HTR-8/SVneo (cell line): ENCODE data around the gene IL31RA.
"Not testable (repeated sequence)": the region's sequence is repeated elsewhere in the genome, so short reads cannot be mapped to it uniquely, and the experiment has no call there.

Experiments
- DNase-seq: peaks from one replicate; pipeline ENCODE4 v3.0.0; 2011; ENCODE audit warnings: low spot score, mixed read lengths; ENCODE audit not compliant: insufficient read length
- FAIRE-seq: peaks from 2 replicates; lab custom pipeline; 2011; peaks lifted over from hg19 to GRCh38; lab: Jason Lieb, UNC

IL31RA gene

DNA sequence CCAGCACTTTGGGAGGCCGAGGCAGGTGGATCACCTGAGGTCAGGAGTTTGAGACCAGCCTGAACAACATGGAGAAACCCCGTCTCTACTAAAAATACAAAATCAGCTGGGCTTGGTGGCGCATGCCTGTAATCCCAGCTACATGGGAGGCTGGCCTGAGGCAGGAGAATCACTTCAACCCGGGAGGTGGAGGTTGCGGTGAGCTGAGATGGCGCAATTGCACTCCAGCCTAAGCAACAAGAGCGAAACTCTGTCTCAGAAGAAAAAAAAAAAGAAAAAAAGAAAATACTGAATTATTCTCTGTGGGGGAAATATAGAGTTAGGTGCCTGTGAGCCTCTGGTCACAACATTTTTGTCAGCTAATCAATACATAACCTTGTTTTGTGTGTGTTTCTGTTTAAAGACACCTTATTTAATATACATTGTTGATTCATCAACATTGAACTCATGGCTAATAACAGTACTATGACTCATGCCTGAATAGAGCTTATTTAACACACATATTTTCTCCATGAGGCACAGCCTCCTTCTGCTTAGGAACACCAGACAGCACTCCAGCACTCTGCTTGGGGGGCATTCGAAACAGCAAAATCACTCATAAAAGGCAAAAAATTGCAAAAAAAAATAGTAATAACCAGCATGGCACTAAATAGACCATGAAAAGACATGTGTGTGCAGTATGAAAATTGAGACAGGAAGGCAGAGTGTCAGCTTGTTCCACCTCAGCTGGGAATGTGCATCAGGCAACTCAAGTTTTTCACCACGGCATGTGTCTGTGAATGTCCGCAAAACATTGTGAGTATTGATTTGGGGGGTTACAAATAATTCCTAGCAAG lies at the start of gene IL31RA:
Gene IL31RA (plus strand): TSS at position 519 of the 836 bp plus-strand sequence. CDS start 214 bp downstream, at position 733.
- DNase-seq (peak; percentile 52), FAIRE-seq (peak; percentile 70)

DNA sequence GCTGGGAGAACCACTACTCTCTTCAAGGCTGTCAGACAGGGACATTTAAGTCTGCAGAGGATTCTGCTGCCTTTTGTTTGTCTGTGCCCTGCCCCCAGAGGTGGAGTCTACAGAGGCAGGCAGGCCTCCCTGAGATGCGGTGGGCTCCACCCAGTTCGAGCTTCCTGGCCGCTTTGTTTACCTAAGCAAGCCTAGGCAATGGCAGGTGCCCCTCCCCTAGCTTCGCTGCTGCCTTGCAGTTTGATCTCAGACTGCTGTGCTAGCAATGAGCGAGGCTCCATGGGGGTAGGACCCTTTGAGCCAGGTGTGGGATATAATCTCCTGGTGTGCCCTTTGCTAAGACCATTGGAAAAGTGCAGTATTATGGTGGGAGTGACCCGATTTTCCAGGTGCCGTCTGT lies 42.3 kb upstream of the IL31RA start:
- not testable (repeated sequence) for DNase-seq

DNA sequence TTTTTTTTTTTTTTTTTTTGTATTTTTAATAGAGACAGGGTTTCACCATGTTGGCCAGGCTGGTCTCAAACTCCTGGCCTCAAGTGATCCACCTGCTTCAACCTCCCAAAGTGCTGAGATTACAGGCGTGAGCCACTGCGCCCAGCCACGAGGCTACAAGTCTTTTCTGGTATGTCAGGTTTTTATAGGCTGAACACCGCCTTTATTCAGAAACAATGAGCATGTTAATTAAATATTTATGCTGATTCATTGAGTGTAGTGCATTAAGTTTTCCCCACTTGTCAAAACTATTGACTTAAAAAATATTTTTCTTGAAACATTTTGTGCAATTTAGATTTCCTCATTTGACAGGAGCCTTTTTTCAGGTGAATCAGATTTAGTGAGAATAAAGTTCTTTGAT lies 35.2 kb upstream of the IL31RA start:
- FAIRE-seq, DNase-seq: not testable (repeated sequence)

More for the DNA sequence above, 42.3 kb upstream of the IL31RA start:
- FAIRE-seq = not testable (repeated sequence)

DNA sequence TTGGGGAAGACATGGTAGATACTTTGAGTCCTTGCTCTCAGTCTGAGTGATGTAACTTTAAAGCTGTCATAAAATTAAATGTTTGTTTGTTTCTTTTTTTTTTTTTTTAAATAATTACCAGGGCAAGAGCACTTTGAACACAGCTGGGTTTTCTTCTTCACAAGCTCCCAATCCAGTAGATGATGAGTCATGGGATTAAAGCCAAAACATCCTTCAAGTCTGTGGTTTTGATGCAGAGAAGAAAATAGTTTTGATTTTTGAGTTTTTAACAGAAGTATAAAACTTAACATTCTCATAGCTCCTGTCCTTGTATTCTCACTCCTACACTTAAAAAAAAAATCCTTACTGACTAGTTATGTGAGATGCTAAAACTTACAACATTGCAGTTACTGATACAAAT lies 34.8 kb upstream of the IL31RA start:
- no peak for FAIRE-seq
- DNase-seq = peak; percentile 64

DNA sequence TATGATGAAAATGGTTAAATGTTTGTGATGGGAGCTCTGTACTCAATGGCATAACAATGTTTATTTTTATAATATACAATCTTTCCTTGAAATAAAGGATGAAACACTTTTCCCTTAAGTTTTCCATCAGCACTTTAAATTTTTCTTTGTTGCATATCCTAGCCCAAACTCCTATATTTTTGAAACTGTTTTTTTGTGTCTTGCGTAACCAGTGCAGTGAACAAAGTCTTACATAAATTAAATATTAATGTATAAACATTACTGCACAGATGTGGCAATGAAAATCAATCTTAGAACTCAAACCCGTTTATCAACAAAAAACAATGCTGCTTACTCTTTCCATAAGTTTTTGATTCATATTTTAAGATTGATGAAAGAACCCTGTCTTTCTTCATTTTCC lies 34.1 kb upstream of the IL31RA start:
- FAIRE-seq (no peak), DNase-seq (no peak)

DNA sequence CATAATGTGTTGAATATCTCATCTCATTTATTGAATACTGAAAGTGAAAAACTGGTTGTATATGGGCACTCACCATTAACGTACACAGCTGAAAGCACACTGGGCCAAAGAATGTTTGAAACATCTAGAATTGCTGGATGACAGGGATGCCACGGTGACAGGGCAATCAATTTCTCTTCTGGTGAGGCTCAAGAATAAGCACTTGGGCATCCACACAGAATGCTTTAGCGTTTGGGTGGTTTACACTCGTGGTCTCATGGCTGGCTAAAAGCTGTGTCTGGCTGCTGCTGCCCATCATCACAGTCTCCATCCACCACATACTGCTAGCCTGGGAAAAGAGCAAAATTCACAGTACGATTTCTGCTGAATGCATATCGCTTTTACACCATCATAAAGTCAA lies 30.7 kb upstream of the IL31RA start:
- peak; percentile 10 for DNase-seq
- no peak for FAIRE-seq

DNA sequence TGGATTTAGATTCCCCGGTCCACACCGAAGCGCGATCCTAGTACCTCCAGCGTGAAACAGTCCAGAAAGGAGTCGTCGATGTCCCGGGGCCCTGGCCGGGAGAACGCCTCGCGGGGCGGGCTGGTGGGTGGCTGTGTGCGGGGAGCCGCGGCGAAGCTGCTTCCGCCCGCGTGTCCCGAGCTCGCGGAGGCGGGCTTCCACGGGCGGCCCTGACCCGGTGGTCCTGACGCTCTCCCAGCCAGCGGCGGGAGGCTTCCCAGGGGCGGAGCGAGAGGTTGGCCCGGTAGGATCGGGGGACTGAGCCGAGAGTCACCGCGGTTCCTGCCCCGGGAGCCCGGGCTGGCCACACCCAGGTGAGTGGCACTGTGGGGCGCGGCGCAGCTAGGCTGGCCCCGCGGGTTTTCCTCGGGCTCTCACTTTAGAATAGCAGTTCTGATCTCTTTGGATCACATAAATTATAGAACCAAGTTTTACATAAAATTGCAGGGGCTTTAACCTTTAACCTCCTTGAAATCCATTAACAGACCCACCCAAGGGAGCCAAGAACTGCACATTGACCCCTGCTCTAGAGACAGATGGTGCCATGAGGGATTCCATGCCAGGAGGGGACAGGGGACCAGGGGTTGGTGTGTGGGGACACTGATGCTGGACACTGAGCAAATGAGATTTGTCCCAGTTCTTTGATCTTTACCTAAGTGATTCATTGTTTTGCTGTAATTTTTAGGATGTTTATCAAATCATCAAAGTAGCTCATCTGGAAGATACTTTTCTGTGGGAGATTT lies 29.2 kb upstream of the IL31RA start:
- FAIRE-seq (no peak), DNase-seq (no peak)

DNA sequence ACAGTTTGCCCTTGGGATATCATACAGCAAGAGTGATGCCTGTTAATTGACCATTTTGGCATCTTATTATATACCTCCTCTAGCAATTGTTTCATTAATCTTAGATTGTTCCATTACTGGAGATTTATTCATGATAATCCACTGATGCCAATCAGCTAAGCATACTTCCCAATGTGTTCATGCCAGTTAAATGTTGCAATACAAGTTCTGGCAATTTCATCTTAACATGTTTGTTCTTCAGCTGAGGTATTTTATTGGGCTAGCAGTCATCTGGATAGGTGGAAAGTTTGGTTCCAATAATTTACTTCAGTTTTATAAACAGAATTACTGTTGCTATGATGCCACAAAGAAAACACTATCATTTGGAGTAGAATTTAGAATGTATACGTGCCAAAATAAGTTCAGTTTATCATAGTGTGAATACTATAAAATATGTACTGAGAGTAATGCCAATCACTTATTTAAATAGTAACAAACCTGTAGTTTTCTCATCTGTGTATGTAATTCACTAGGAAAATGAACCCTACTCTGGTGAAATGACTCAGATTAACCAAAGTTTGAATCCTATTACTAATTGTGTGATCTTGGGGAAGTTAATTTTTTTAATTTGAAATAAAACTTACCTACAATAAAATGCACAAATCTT lies 27.9 kb upstream of the IL31RA start:
- FAIRE-seq (no peak), DNase-seq (no peak)

DNA sequence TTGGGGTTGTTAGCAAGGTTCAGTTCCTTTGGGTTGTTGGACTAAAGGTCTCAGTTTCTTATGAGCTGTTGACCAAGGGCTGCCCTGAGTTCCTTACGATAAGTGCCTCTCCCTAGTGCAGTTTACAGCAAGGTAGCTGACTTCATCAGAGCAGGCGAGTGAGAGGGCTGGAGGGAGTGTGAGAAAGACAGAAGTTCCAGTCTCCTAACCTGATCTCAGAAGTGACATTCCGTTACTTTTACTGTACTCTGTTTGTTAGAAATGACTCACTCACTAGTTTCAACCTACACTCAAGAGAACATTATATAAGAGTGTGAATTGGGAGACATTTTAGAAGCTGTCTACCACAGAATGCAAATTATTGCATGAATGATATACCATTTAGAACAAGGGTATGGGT lies 21.2 kb upstream of the IL31RA start:
- DNase-seq (no peak), FAIRE-seq (no peak)

DNA sequence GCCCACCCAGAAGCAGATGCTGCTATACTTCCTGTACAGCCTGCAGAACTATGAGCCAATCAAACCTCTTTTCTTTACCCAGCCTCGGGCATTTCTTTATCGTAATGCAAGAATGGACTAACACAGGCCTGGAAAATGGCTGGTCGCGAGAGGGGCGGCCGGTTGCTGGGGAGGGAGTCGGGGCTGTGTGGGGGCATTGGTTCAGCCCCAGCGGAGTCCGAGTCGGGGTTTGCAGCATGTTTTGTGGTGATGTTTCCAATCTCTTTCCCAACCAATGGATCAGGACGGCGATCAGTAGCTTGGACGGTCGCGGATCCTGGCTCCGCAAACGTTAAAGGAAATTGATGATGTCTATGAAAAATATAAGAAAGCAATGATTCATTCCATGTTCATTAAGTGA lies 18.7 kb upstream of the IL31RA start:
- FAIRE-seq (no peak), DNase-seq (no peak)

DNA sequence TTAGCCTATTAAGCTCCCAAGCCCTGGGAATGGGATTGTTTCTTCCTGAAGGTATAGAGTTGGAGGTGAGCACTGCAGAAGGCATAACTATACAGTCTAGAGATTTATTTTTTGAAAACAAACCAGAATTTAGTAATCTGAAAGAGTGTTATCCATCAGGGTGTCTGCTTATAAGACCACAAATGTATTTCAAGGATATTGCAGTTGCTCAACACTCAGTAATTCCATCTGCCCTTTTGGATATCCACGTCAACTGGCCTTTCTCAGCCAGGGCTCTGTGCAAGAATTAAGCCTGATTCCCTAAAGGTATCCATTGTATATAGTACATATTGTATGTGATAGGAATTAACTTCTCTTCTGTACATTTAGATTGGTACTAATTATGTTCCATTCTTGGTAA lies 15.0 kb upstream of the IL31RA start:
- no peak for FAIRE-seq
- no peak for DNase-seq

DNA sequence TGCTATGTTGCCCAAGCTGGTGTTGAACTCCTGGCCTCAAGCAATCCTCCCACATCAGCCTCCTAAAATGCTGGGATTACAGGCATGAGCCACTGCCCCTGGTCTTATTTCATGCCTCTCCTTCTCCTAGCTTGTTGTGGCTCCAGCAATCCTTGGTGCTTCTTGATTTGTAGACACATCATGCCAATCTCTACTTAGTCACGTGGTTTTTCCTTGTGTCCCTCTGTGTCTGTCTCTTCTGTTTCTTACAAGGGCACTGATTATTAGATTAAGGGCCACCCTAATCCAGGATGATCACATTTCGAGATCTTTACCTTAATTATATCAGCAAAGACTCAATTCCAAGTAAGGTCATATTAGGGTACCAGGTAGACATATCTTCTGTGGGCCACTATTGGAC lies 9.2 kb upstream of the IL31RA start:
- FAIRE-seq (no peak), DNase-seq (no peak)

DNA sequence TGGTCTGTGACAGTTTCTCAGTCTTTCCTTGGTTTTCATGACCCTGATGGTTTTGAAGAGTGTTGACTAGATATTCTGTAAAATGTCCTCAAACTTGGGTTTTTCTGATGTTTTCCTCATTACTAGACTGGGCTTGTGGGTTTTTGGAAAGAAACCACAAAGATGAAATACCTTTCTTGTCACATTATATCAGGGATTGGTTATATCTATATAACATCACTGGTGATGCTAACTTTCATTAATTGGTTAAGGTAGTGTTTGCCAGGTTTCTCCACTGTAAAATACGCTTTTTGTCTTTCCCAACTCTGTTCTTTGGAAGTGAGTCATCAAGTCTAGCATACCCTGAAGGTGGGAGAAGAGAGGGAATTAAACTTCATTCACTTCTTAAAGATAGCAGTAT lies 3.3 kb upstream of the IL31RA start:
- FAIRE-seq (no peak), DNase-seq (no peak)

DNA sequence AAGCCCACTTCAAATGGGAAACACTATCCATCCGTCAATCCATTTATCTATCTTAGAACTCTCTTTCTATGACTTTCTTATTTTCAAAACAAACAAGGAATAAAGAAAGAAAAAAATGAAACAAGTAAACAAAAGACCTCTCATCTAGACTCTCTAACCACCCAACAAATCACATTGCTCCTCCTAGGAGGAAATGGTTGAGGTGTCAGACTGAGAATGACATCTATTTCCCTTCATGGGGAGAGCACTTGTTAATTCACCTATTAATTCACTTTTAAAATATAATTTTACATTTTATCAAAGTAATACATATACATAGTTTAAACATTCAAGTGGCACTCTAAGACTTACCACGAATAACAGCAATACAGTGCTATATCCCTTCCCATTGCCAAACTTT lies 2.4 kb upstream of the IL31RA start:
- FAIRE-seq (no peak), DNase-seq (no peak)

DNA sequence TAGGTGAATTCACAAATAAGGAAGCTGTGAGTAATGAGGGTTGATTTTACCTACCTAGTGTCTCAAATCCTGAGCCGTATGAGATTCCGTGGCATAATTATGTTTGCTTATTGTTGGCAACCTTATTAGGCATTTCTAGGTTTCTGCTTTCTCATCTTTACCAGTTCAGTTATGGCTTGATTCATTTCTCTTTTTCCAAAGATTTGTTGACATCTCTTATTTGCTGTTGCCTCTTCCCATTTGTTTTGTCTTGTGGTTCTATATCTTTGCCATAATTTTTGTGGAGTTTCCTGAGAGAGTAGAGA lies 470 bp downstream of the IL31RA start:
- no peak for DNase-seq
- FAIRE-seq = no peak

DNA sequence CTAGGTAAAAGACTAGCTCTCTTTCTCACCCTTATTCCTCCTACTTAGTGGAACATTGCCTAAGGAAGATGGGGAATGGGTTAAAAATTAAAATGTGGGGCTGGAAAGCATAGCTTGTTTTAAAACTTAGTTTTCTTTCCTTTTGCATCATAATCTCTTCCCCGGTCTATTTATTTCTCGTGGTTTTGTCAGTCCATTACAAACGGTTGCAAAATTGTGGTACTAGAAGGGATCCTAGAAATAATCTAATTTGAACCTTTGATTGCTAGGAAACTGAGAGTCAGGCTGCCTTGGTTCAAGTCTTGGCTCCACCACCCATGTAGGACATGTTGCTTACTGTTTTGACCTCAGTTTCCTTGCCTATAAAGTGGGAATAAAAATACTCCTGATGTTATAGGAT lies 1.3 kb downstream of the IL31RA start:
- DNase-seq (no peak), FAIRE-seq (no peak)

DNA sequence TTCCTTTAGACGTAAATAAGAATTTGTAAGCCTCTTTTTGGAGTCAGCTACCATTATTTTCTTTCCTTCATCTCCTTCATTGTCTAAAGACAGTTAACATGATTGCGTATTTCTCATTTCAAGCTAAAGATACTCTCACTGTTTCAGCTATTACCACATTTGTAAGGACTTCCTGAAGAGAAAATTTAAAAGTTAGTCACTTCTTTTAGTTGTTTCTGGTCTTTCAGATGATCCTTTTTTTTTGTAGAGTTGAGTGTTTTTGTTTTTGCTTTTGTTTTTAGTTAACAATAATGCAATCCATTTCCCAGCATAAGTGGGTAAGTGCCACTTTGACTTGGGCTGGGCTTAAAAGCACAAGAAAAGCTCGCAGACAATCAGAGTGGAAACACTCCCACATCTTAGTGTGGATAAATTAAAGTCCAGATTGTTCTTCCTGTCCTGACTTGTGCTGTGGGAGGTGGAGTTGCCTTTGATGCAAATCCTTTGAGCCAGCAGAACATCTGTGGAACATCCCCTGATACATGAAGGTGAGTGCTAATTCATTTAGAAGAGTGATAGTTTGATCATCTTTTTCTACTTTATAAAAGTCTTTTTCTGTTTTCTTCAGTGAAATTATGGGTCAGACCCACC lies 2.0 kb downstream of the IL31RA start:
- DNase-seq = no peak

DNA sequence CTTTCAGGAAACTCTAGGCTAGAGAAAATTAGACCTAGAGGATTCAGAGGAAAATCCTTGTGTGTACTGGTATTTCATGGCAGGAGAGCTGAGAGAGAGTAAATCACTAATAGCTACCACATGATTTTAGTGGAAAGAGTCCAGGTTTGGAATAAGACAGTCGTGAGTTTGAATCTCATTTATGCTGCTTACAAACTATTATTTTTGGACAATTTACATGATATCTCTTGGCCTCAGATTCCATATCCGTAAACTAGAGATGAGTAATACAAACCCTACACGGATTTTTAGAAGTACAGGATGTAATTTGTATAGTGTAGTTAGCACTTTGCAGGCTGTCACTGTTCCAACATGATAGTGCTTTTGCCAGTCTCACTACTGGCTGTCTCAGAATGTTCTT lies 2.7 kb downstream of the IL31RA start:
- no peak for FAIRE-seq

More for the DNA sequence above, 2.0 kb downstream of the IL31RA start:
- no peak for FAIRE-seq

DNA sequence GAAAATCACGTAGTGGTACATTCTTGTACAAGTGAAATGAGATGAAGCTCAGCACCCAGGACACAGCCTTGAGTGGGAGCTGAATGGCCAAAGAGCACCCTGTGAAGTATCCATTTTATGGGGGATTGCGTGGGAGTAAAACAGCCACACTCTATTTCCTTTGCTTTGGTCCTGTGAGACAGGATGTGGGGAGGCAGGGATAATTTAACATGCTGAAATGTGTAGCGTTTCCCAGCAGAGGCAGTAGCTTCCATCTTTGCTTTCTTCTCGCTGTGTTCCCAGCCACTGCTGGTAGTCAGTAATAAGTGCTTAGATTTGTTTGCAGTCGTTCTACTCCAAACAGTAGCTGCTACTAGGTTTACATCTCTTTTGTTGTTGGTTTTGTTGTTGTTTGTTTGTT lies 4.4 kb downstream of the IL31RA start:
- peak; percentile 23 for FAIRE-seq
- DNase-seq = peak; percentile 19

More for the DNA sequence above, 2.7 kb downstream of the IL31RA start:
- no peak for DNase-seq

DNA sequence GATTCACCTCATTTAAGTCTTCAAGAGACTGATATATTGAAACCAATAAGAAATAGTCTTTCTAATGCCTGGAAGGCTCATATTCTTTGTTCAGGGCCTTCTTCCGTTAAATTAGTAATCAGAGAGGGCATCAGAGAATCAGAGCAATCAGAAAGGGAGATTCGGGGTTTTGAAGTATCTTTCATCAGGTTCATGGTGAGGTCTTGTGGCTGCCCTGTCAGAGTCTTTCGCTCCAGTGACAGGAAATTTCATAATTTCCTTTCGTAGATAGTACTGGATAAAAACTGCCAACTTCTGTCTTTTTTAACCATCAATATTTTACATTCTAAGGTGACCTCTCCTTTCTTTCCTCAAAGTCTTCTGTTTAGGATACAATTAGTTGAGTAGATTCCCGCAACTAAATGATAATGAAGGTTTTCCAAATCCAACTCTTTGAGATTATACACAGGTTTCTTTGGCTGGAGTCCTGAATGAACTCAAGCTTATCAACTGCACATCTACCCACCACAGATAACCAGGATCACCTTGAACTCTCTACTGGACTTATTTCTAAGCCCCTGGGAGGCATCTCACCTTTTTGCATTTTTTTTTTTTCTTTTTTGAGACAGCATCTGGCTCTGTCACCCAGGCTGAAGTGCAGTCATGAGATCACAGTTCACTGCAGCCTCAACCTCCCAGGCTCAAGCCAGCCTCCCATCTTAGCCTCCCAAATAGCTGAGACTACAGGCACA lies 5.5 kb downstream of the IL31RA start:
- FAIRE-seq (no peak), DNase-seq (no peak)
